T-helper 2 cell (primary cell): ENCODE results near the gene METTL25B.

ENCODE experiments used
- DNase-seq, 5 experiments: peaks; one replicate each; pipeline versions ENCODE4 v3.0.0 to v3.0.0-alpha.2; 2012 to 2022

The METTL25B gene

DNA sequence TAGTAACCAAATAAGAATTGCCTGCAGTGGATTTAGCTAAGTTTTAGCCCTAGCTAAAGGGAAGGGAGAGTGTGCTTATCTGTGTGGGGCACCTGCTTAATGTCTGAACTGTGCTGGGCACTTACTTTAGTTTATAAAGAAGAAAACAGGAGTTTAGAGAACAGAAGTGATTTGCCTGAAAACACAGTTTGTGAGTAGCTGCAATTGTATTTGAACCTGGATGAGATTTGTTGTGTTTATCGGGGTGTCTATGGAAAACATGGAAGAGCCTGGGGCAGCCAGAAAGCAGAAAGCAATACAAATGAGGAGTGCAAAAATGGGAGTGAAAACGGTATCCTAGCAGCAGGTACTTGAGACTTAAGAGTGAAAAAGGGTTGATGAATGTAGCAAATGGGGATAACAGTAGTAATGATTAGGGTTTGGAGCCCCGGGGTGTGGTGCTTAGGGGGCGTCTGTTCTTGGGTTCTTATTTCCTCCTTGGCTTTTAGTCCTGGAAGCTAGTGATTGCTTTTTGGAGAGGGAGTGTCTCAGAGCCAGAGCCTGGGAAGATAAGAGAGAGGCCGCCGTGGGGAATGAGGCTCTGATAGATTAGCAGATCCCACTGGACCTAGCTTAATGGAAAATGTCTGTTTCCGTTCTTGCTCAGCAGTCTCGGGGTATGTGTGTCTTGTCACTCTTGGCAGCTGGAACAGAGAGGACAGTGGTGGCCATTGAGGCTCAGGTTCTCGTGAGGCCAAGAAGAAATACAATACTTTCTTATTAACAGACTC, 44.6 kb downstream of the METTL25B start:
- DNase-seq, result no peak

DNA sequence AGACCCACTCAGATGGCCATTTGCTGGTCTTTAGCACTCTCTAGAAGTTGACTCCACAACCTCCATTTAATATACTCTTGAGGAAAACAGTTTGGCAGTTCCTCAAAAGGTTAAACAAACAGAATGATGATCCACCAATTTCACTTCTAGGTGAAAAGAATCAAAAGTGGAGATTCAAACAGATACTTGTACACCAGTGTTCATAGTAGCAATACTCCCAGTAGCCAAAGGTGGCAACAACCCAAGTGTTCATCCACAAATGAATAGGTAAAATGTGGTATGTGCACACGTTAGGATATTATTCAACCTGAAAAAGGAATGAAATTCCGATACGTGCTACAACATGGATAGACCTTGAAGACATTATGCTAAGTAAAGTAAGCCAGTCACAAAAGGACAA, 45.3 kb downstream of the METTL25B start:
- peak in 1 of 5 experiments; percentile 33 for DNase-seq

DNA sequence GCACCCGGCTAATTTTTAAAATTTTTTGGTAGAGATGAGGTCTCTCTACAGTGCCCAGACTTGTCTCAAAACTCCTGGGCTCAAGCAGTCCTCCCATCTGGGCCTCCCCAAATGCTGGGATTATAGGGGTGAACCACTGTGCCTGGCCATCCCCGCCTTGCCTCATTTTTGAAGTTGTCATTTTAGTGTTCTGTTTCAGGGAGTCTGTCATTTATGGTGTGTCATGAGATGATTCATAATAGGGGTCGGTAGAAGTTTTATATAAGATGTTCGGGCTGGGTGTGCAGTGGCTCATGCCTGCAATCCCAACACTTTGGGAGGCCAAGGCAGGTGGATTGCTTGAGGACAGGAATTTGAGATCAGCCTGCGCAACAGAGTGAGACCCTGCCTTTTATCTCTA, 47.5 kb downstream of the METTL25B start:
- no peak for DNase-seq

DNA sequence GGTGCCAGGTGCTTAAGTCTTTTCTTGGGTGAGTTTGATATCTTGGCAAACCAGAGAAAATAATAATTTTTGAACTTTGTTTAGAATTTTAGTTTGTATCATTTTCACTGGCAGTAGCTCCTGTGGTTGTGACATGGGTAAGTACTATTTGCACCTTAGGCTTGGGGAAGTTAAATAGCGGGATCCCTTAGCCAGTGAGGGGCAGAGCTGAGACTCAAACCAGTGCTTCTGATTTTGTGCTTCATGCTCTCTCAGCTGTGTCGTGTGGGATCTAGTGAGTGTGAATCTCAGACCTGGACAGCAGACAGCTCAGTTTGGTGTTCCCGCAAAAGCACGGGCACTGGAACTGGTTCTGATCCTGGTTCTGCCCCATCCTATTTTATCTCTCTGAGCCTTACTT, 48.7 kb downstream of the METTL25B start:
- no peak for DNase-seq

DNA sequence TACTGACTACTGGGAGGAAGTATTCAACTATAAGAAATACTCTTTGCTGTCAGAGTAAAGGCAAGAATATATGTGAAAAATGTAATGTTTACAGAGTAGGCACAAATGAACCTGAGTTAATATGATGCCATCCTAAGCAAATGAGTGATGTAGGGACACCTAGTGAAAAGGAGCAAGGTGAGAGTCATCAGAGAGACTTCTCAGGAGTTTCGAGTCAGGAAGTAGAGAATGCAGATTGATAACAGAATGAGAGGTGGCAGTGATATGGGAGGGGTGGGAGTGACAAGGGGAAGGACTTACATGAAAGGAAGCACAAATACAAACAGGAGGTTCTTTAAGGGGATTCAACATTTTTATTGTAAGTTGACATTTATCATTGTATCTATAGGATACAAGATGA, 49.3 kb downstream of the METTL25B start:
- DNase-seq, result no peak

DNA sequence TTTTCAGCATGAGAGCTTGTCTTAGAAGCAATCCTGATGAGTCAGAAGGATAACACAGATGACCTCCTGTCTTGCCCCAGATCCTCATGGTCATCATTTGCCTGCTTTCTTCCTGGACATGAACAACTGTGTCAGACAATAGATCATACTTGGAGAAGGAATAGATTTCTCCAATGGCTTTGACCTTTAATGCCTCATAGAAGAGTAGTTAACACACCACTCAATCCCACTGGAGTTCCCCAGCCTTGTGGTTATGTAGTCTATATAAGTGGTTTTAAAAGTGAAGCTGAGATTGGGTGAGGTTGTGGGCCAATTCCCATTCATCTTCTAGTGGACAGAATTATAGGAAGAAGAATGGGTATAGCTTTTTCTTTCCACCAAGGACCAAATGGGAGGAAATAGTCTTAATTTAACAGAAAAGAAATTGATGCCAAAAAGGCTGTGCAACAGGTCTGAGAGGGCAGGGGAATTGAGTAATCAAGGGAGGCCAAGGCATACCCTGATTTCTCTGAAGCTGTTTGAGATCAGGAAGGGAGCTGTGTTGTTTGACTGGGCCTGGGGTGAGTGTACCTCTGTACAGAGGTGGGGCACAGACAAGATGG, 53.4 kb downstream of the METTL25B start:
- no peak for DNase-seq

DNA sequence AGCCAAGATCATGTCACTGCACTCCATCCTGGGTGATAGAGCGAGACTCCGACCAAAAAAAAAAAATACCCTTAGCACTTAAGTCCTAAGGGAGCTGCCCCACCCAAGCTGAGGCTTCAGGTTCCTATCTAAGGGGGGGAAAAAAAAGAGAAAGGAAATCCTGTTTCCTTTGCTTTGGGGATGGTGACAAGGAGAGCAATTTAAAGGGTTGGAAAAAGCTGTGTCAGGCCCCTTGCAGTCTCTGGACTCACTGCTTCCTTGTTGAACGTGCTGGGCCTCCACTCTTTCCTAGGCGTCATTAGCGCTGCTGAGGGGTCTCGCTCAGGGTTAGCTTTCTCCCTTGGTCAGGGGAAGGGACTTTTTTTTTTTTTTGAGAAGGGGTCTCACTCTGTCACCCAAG, 57.2 kb downstream of the METTL25B start:
- DNase-seq, result no peak
